HCT116 (cell line): ENCODE data around the gene SLCO2A1.

ENCODE experiments used
- CTCF ChIP-seq, 3 experiments: fragments of 200-600 bp in 1 of 3; sonication (generic) in 1 of 3; IDR thresholded peaks in 2 of 3; conservative IDR thresholded peaks in 1 of 3; 2 replicates each; pipeline ENCODE4 v1.5.1; 2012 to 2017; ENCODE audit warnings: low read depth in 2 of 3, low read length in 2 of 3, antibody characterized with exemption in 1 of 3, borderline replicate concordance in 1 of 3, control low read depth in 1 of 3, mild to moderate bottlenecking in 1 of 3, mixed read lengths in 1 of 3, mixed run types in 1 of 3, moderate library complexity in 1 of 3; ENCODE audit not compliant: insufficient read depth in 1 of 3
- EGR1 ChIP-seq: IDR thresholded peaks from 2 replicates; pipeline ENCODE4 v1.6.1; 2012; ENCODE audit warnings: low read depth
- EZH2phosphoT487 ChIP-seq: fragments of 200-600 bp; IDR thresholded peaks from 2 replicates; pipeline ENCODE4 v1.6.1; 2018; ENCODE audit warnings: antibody characterized with exemption, borderline replicate concordance
- JUND ChIP-seq: IDR thresholded peaks from 2 replicates; pipeline ENCODE4 v1.6.1; 2012
- POLR2A ChIP-seq: IDR thresholded peaks from 2 replicates; pipeline ENCODE4 v1.7.0; 2011; ENCODE audit warnings: borderline replicate concordance; ENCODE audit not compliant: insufficient read depth, insufficient read length; ENCODE audit errors: extremely low read depth
- POLR2AphosphoS5 ChIP-seq: IDR thresholded peaks from 2 replicates; pipeline ENCODE4 v1.6.1; 2011; ENCODE audit warnings: mild to moderate bottlenecking, low read depth, low read length, moderate library complexity
- ZNF274 ChIP-seq: fragments of 200-500 bp; sonication (Bioruptor generic); IDR thresholded peaks from 2 replicates; pipeline ENCODE4 v1.6.1; 2014; ENCODE audit warnings: mild to moderate bottlenecking, low read depth, low read length, inconsistent platforms

- no peak for TF ChIP-seq ZNF274
- no peak for TF ChIP-seq CTCF (IDR thresholded peaks at IDR 0.05 in 2 of 3, conservative IDR thresholded peaks at IDR 0.05 in 1 of 3; ENCODE audit: borderline replicate concordance in 1 of 3, insufficient read depth in 1 of 3, low read depth in 2 of 3, low read length in 2 of 3)
- TF ChIP-seq POLR2AphosphoS5 = no peak
- no peak for TF ChIP-seq EGR1
- no peak for TF ChIP-seq POLR2A
- no peak for TF ChIP-seq JUND
- TF ChIP-seq EZH2phosphoT487 = no peak
Measured at GRCh38 chr3:134034005-134034785, 4.5 kb upstream of the SLCO2A1 start.
